K562 (cell line): ENCODE measurements around the gene CERS5.

Experiments used
- CBX2 ChIP-seq: fragments of 200-600 bp; sonication (generic); IDR thresholded peaks from one replicate; pipeline ENCODE4 v1.6.1; 2012; ENCODE audit warnings: mild to moderate bottlenecking, low read length, inconsistent platforms; ENCODE audit not compliant: insufficient read depth, poor library complexity, severe bottlenecking
- POLR2A ChIP-seq: fragments of 450-650 bp; conservative IDR thresholded peaks from 2 replicates; pipeline ENCODE4 v1.6.1; 2016
- RBBP5 ChIP-seq: fragments of 200-600 bp; sonication (generic); IDR thresholded peaks from 2 replicates; pipeline ENCODE4 v1.6.1; 2012; ENCODE audit warnings: borderline replicate concordance, mild to moderate bottlenecking, low read length, control low read depth, inconsistent platforms; ENCODE audit not compliant: insufficient read depth, poor library complexity, severe bottlenecking
- TF ChIP-seq, protein P1 (sequence below): sonication (generic); formaldehyde crosslinking; IDR thresholded peaks from 2 replicates; pipeline ENCODE4 v1.8.0; 2022; ENCODE audit warnings: missing genetic modification reagents, mild to moderate bottlenecking, borderline replicate concordance
- TF ChIP-seq, protein P2 (sequence below): fragments of 250-450 bp; sonication (Bioruptor Pico); IDR thresholded peaks from 2 replicates; pipeline ENCODE4 v1.8.0; 2021; ENCODE audit warnings: borderline replicate concordance, mild to moderate bottlenecking, moderate library complexity; ENCODE audit not compliant: poor library complexity, severe bottlenecking

DNA sequence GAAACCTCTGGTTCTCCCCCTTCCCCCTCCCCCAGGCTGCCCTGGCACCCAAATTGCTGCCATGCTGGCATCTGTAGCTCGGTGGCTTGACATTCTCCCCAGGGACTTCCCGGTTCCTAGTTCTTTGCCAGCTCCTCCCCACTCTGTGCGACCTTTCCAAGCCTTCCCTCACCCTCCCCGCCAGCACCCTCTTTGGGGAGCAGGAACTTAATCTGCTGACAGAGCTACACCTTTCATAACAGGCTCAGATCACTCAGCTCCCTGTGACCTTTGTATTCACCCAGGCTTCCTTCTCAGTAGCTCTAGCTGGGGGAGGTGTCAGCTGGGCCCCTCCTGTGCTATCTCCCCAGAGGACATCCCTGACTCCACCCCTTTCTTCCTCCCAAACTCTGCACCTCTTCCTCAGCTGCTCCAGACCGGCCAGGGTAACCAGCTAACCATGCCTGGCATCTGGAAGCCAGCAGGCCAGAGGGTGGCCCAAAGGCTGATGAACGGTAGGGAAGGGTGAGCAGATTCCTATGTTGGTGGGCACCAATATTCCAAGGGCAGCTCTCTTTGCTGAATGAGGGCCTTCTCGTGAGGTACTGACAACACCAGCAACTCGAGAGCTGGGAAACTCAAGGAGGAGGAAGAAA, 56.9 kb downstream of the CERS5 start:
- no peak for TF ChIP-seq RBBP5
- peak; percentile 50; the same call in 1 of the 2 replicates for TF ChIP-seq POLR2A
- TF ChIP-seq CBX2 = no peak
- TF ChIP-seq, protein P1, sequence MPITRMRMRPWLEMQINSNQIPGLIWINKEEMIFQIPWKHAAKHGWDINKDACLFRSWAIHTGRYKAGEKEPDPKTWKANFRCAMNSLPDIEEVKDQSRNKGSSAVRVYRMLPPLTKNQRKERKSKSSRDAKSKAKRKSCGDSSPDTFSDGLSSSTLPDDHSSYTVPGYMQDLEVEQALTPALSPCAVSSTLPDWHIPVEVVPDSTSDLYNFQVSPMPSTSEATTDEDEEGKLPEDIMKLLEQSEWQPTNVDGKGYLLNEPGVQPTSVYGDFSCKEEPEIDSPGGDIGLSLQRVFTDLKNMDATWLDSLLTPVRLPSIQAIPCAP (CRISPR knock-in tag) = no peak
- TF ChIP-seq, protein P2, sequence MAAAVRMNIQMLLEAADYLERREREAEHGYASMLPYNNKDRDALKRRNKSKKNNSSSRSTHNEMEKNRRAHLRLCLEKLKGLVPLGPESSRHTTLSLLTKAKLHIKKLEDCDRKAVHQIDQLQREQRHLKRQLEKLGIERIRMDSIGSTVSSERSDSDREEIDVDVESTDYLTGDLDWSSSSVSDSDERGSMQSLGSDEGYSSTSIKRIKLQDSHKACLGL (CRISPR knock-in tag) = no peak
